ENCODE data around the gene CSMD2. TPM values are rescaled to one million over a fixed set of nuclear protein-coding genes. Genes with fewer than 3 reads are reported as not detected.

The CSMD2 gene
- total RNA-seq, 1 donor from 2014 or later, result 0.55 TPM

DNA sequence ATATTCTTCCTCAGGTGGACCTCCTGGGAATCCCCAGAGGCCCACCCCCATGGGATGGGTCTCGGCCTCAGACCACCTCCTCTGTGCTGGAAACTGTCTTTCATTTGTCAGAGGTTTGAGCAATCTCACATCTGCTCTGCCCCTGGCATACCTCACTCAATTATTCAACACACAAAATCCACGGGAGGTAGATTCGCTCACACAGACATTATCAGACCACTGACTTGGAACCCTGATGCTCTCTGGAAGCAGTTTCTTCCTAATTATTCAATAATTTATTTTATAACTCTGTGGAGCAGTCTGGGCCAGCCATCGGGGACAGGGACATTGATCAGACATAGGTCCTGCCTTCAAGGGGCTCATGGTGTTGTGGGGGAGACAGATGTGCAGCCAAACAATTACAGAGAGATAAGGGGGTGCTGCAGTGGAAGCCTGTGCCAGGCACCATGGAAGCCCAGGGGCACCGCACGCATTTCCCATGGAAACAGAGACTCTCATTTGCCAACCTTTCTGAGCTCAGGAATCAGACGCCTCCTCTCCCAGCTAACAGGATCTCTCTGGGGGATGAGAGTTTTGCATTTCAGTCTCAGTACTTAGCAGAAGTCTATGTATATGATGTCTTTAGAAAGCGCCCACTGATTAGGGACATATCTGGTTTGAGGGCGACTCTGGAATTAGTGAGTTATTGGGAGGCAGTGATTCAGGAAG is 204.7 kb downstream of the CSMD2 start:
- Mint-ChIP-seq H3K9me3 (ENCODE audit: low read depth) (peaks cover 4% of the 10 kb centered on the region), H3K27ac (ENCODE audit: unreplicated experiment) (no peak overlapping the region)

GRCh38 chr1:33957854-33958253 is 207.2 kb downstream of the CSMD2 start:
- Mint-ChIP-seq H3K36me3 (ENCODE audit: low read depth) (no peaks in the 10 kb centered on the region), H3K4me1 (ENCODE audit: low read depth) (no peaks in the 10 kb centered on the region), H3K27me3 (ENCODE audit: low read depth) (peaks cover 3% of the 10 kb centered on the region), H3K4me3 (ENCODE audit: unreplicated experiment) (no peak overlapping the region), H3K9me3 (ENCODE audit: low read depth) (peaks cover 4% of the 10 kb centered on the region), H3K27ac (ENCODE audit: unreplicated experiment) (no peak overlapping the region)
- TF ChIP-seq, protein P1, sequence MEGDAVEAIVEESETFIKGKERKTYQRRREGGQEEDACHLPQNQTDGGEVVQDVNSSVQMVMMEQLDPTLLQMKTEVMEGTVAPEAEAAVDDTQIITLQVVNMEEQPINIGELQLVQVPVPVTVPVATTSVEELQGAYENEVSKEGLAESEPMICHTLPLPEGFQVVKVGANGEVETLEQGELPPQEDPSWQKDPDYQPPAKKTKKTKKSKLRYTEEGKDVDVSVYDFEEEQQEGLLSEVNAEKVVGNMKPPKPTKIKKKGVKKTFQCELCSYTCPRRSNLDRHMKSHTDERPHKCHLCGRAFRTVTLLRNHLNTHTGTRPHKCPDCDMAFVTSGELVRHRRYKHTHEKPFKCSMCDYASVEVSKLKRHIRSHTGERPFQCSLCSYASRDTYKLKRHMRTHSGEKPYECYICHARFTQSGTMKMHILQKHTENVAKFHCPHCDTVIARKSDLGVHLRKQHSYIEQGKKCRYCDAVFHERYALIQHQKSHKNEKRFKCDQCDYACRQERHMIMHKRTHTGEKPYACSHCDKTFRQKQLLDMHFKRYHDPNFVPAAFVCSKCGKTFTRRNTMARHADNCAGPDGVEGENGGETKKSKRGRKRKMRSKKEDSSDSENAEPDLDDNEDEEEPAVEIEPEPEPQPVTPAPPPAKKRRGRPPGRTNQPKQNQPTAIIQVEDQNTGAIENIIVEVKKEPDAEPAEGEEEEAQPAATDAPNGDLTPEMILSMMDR (IDR thresholded peaks at IDR 0.05), result no peak
- DNase-seq (ENCODE audit: low spot score), result no peak

More for the DNA sequence above, 204.7 kb downstream of the CSMD2 start:
- TF ChIP-seq, protein P1 (IDR thresholded peaks at IDR 0.05), result no peak
- Mint-ChIP-seq H3K4me3 (ENCODE audit: unreplicated experiment) (no peak overlapping the region), H3K4me1 (ENCODE audit: low read depth) (no peaks in the 10 kb centered on the region), H3K36me3 (ENCODE audit: low read depth) (no peaks in the 10 kb centered on the region), H3K27me3 (ENCODE audit: low read depth) (peaks cover 5% of the 10 kb centered on the region)
- no peak for DNase-seq (ENCODE audit: low spot score)

- H3K27me3 Mint-ChIP-seq (ENCODE audit: low read depth), result peaks cover 1% of the 10 kb centered on the region
- H3K36me3 Mint-ChIP-seq (ENCODE audit: low read depth), result no peaks in the 10 kb centered on the region
- H3K4me3 Mint-ChIP-seq (ENCODE audit: unreplicated experiment), result no peak overlapping the region
- no peak overlapping the region for H3K27ac Mint-ChIP-seq (ENCODE audit: unreplicated experiment)
- TF ChIP-seq, protein P1 (IDR thresholded peaks at IDR 0.05), result no peak
- DNase-seq (ENCODE audit: low spot score), result no peak
- H3K4me1 Mint-ChIP-seq (ENCODE audit: low read depth), result no peaks in the 10 kb centered on the region
- peaks cover 4% of the 10 kb centered on the region for H3K9me3 Mint-ChIP-seq (ENCODE audit: low read depth)
These were observed 209.9 kb downstream of the CSMD2 start for GRCh38 chr1:33955096-33955495.

DNA sequence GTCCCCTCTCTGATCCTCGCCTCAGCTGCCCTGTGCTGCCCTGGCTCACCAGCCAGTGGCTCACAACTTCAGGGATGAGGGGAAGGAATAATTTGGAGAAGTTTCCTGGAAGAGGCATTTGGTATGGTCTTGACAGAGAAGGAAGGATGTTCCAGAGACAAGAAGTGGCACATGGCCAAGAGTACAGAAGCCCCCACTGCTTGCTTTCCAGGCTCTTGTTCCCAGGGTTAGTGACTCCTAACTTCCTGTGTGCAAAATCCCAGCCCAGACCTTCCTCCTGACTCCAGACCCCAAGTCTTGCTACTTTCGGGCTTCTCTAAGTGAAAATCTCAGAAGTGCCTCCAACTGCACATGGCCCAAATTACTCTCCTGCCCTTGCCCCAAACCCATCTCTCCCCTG is 215.5 kb downstream of the CSMD2 start:
- Mint-ChIP-seq H3K9me3 (ENCODE audit: low read depth) (no peaks in the 10 kb centered on the region), H3K4me3 (ENCODE audit: unreplicated experiment) (no peak overlapping the region), H3K36me3 (ENCODE audit: low read depth) (no peaks in the 10 kb centered on the region), H3K27me3 (ENCODE audit: low read depth) (peaks cover 4% of the 10 kb centered on the region), H3K27ac (ENCODE audit: unreplicated experiment) (no peak overlapping the region), H3K4me1 (ENCODE audit: low read depth) (peaks cover 3% of the 10 kb centered on the region)
- TF ChIP-seq, protein P1 (IDR thresholded peaks at IDR 0.05), result no peak
- no peak for DNase-seq (ENCODE audit: low spot score)

- H3K9me3 Mint-ChIP-seq (ENCODE audit: low read depth), result no peaks in the 10 kb centered on the region
These were observed 216.7 kb downstream of the CSMD2 start for GRCh38 chr1:33948291-33948690.

More at GRCh38 chr1:33948291-33948690, 216.7 kb downstream of the CSMD2 start:
- H3K27ac Mint-ChIP-seq (ENCODE audit: unreplicated experiment), result peak overlapping the region; percentile 52
- H3K36me3 Mint-ChIP-seq (ENCODE audit: low read depth), result no peaks in the 10 kb centered on the region
- H3K27me3 Mint-ChIP-seq (ENCODE audit: low read depth), result peaks cover 4% of the 10 kb centered on the region
- no peak overlapping the region for H3K4me3 Mint-ChIP-seq (ENCODE audit: unreplicated experiment)
- DNase-seq (ENCODE audit: low spot score), result no peak
- H3K4me1 Mint-ChIP-seq (ENCODE audit: low read depth), result peaks cover 13% of the 10 kb centered on the region
- TF ChIP-seq, protein P1 (IDR thresholded peaks at IDR 0.05), result no peak
